B cell (primary cell): ENCODE data around the gene CALCOCO1. TPM values are rescaled to one million over a fixed set of nuclear protein-coding genes. Genes with fewer than 3 reads are reported as not detected.

Experiments
- ATAC-seq: fragments of 200-7000 bp; cut with Tn5 transposase; one replicate; pipeline ENCODE4 v1.10.0; 2021; ENCODE audit warnings: low read depth, mild to moderate bottlenecking, moderate number of reproducible peaks, moderate library complexity
- CTCF ChIA-PET: fragments of 350-600 bp; sonication (Branson Sonifier 250); formaldehyde crosslinking; loops from one replicate; lab custom pipeline; 2021; ENCODE audit warnings: antibody characterized with exemption, inconsistent platforms; lab: Charles Lee
- POLR2A ChIA-PET: fragments of 350-600 bp; sonication (Branson Sonifier 250); formaldehyde crosslinking; loops from one replicate; lab custom pipeline; 2021; ENCODE audit warnings: antibody characterized with exemption; lab: Charles Lee
- DNase-seq: peaks from one replicate; pipeline ENCODE4 v3.0.0; 2013
- H2AFZ ChIP-seq: 2 replicates; pipeline ENCODE4 v1.6.1; 2012; ENCODE audit warnings: mild to moderate bottlenecking, low read depth, low read length; ENCODE audit not compliant: insufficient read depth, poor library complexity, severe bottlenecking
- H3K27ac ChIP-seq, 2 donors: 1 replicate in 1 of 2; 2 replicates in 1 of 2; pipeline ENCODE4 v1.5.1; 2012 to 2013; ENCODE audit warnings: low read length in 2 of 2, mild to moderate bottlenecking in 2 of 2, moderate library complexity in 1 of 2
- H3K27me3 ChIP-seq, 4 experiments: fragments of 200-600 bp in 1 of 4; sonication (generic) in 1 of 4; replicated peaks in 1 of 4; 1 replicate in 2 of 4; 2 replicates in 2 of 4; pipeline versions ENCODE4 v1.6.1 to v1.7.0; 2013 to 2016; ENCODE audit warnings: low read length in 3 of 4, mild to moderate bottlenecking in 2 of 4, mixed read lengths in 1 of 4, moderate library complexity in 1 of 4; ENCODE audit not compliant: insufficient read depth in 4 of 4, control insufficient read depth in 3 of 4; ENCODE audit errors: control extremely low read depth in 1 of 4
- H3K36me3 ChIP-seq, 2 experiments: replicated peaks in 1 of 2; 1 replicate in 1 of 2; 2 replicates in 1 of 2; pipeline versions ENCODE4 v1.6.1 to v1.7.1; 2013; ENCODE audit warnings: low read length in 1 of 2; ENCODE audit not compliant: insufficient read depth in 2 of 2, control insufficient read depth in 1 of 2; ENCODE audit errors: control extremely low read depth in 1 of 2, extremely low read depth in 1 of 2
- H3K4me1 ChIP-seq, 2 donors: fragments of 200-600 bp in 1 of 2; sonication (generic) in 1 of 2; 1 replicate in 1 of 2; 2 replicates in 1 of 2; pipeline versions ENCODE4 v1.5.1 to v1.6.1; 2013 to 2017; ENCODE audit warnings: low read length in 2 of 2; ENCODE audit not compliant: control insufficient read depth in 2 of 2, insufficient read depth in 2 of 2
- H3K4me2 ChIP-seq: replicated peaks from 2 replicates; pipeline ENCODE3; 2012; ENCODE audit warnings: mild to moderate bottlenecking, low read depth, low read length; ENCODE audit not compliant: poor library complexity, severe bottlenecking
- H3K4me3 ChIP-seq, 5 experiments: fragments of 200-600 bp in 1 of 5; sonication (generic) in 1 of 5; 1 replicate in 3 of 5; 2 replicates in 2 of 5; pipeline versions ENCODE4 v1.5.1 to v1.7.0; 2011 to 2016; ENCODE audit warnings: low read length in 4 of 5, mild to moderate bottlenecking in 4 of 5, low read depth in 2 of 5, control low read depth in 1 of 5, moderate library complexity in 1 of 5; ENCODE audit not compliant: insufficient read depth in 1 of 5; ENCODE audit errors: control extremely low read depth in 1 of 5, extremely low read depth in 1 of 5
- H3K79me2 ChIP-seq: fragments of 200-600 bp; sonication (generic); one replicate; pipeline ENCODE4 v1.6.0; 2016; ENCODE audit warnings: low read length; ENCODE audit not compliant: control insufficient read depth, insufficient read depth
- H3K9ac ChIP-seq: fragments of 200-600 bp; sonication (generic); 2 replicates; pipeline ENCODE4 v1.6.1; 2017; ENCODE audit warnings: mild to moderate bottlenecking, low read length, moderate library complexity
- H3K9me3 ChIP-seq, 3 donors: one replicate each; pipeline versions ENCODE4 v1.6.1 to v1.7.1; 2013; ENCODE audit warnings: low read length in 2 of 3; ENCODE audit not compliant: control insufficient read depth in 2 of 3, insufficient read depth in 1 of 3; ENCODE audit errors: control extremely low read depth in 1 of 3
- H4K20me1 ChIP-seq: 2 replicates; pipeline ENCODE4 v1.6.0; 2012; ENCODE audit warnings: mild to moderate bottlenecking, low read length; ENCODE audit not compliant: insufficient read depth, control insufficient read depth, poor library complexity, severe bottlenecking
- H3K27ac Mint-ChIP-seq: one replicate; pipeline ENCODE4 v1.8.0; 2021; ENCODE audit warnings: mixed read lengths
- H3K27me3 Mint-ChIP-seq: one replicate; pipeline ENCODE4 v1.8.0; 2021; ENCODE audit warnings: mixed read lengths
- H3K4me1 Mint-ChIP-seq: one replicate; pipeline ENCODE4 v1.8.0; 2021; ENCODE audit warnings: mixed read lengths
- H3K4me3 Mint-ChIP-seq: one replicate; pipeline ENCODE4 v1.8.0; 2021; ENCODE audit warnings: mixed read lengths
- H3K9me3 Mint-ChIP-seq: one replicate; pipeline ENCODE4 v1.8.0; 2022; ENCODE audit warnings: mixed read lengths; ENCODE audit not compliant: insufficient read depth
- EZH2 ChIP-seq: IDR thresholded peaks from 2 replicates; pipeline ENCODE4 v1.6.1; 2012; ENCODE audit warnings: borderline replicate concordance, low read depth, mild to moderate bottlenecking, moderate library complexity, low read length; ENCODE audit not compliant: insufficient read depth, poor library complexity, severe bottlenecking
- WGBS: methylation state at CpG from one replicate; pipeline ENCODE4 v1.1.5; 2013; ENCODE audit warnings: missing lambda C conversion rate; ENCODE audit not compliant: insufficient coverage; 5-methylcytosine and 5-hydroxymethylcytosine counted together
- intact Hi-C: fragments of 100-400 bp; cut with micrococcal nuclease; formaldehyde crosslinking; loops from one replicate; pipeline ENCODE4 v1.10.0; 2022
- polyA plus RNA-seq: library from polyadenylated mRNA; depleted of rRNA; stranded (reverse); fragments of >200 nt; gene quantifications from 2 replicates; pipeline ENCODE4 v1.2.3, GENCODE V29; 2012
- total RNA-seq, 2 donors: library from RNA; stranded (reverse); fragments of 120-200 nt in 1 of 2; gene quantifications; 1 replicate in 1 of 2; 2 replicates in 1 of 2; pipeline versions ENCODE4 v1.2.3 to v1.2.4, GENCODE V29; 2013 to 2022
- TF ChIP-seq, protein P1 (sequence below): fragments of 200-600 bp; IDR thresholded peaks from one replicate; pipeline ENCODE4 v1.8.0; 2022; ENCODE audit warnings: antibody characterized with exemption, mild to moderate bottlenecking

The CALCOCO1 gene
- total and polyA plus RNA-seq, 2 donors (not counting 1 experiment from before 2014, with no cell fraction given) = 169 to 179 TPM

DNA sequence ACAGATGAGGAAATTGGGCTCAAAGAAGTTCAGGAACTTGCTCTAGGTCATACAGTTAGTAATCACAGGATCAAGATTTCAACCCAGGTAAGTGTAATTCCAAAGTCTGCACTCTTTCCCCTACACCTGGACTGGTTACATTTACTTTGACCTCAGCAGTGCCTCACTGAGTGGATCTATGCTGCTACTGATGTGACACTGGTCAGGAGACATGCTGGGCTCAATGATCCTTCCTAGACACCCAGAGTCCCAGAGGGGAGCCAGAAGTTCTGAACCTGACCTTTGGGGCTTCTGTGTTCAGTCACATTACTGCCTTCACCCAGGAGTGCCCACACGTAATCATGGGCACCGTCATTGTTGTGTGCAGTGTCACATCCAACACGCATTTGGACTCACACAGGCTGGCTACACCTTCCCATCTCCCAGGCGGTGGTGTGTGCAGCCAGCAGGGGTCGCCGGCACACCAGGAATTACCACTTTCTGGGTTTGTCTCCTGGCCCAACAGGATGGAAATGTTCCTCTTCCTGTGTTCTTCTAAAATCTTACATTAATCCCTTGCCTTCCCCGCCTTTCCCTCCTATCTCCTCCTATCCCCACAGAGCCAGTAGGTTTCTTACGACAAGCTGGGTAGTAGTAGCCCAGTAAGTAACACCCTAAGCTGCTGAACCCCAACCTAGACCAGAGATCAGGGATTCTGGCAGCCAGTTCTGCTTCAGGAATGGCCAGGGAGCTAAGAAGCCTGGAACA, 25.6 kb downstream of the CALCOCO1 start:
- Mint-ChIP-seq H3K4me3 (no peak overlapping the region), H3K4me1 (peaks cover 7% of the 10 kb centered on the region), H3K9me3 (no peaks in the 10 kb centered on the region), H3K27ac (no peak overlapping the region), H3K27me3 (peaks cover 74% of the 10 kb centered on the region)
- peaks cover 5 to 9% of the 10 kb centered on the region in 2 donors for H3K4me1 ChIP-seq
- H3K4me3 ChIP-seq = no peak overlapping the region
- H2AFZ ChIP-seq = no peak overlapping the region
- no peaks in the 10 kb centered on the region for H4K20me1 ChIP-seq
- ChIA-PET CTCF (interaction anchor here (0.5 to 10.0 kb wide), 18 partner anchors 9 to 716 kb away, joined by 3 to 207 read pairs (median 4); partner anchors contain the start of genes ATP5MC2 and CALCOCO1), POLR2A (no interaction called here)
- DNase-seq (peak; percentile 77), ATAC-seq (peak; percentile 81)
- WGBS = 7% methylated on average over 8 of the region's 8 CpGs
- no peaks in the 10 kb centered on the region for H3K36me3 ChIP-seq
- H3K79me2 ChIP-seq = no peaks in the 10 kb centered on the region
- TF ChIP-seq, protein P1, sequence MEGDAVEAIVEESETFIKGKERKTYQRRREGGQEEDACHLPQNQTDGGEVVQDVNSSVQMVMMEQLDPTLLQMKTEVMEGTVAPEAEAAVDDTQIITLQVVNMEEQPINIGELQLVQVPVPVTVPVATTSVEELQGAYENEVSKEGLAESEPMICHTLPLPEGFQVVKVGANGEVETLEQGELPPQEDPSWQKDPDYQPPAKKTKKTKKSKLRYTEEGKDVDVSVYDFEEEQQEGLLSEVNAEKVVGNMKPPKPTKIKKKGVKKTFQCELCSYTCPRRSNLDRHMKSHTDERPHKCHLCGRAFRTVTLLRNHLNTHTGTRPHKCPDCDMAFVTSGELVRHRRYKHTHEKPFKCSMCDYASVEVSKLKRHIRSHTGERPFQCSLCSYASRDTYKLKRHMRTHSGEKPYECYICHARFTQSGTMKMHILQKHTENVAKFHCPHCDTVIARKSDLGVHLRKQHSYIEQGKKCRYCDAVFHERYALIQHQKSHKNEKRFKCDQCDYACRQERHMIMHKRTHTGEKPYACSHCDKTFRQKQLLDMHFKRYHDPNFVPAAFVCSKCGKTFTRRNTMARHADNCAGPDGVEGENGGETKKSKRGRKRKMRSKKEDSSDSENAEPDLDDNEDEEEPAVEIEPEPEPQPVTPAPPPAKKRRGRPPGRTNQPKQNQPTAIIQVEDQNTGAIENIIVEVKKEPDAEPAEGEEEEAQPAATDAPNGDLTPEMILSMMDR = peak; percentile 87
- no peak for TF ChIP-seq EZH2
- H3K4me2 ChIP-seq = no peak overlapping the region
- peaks cover 0 to under 1% (median 0%) of the 10 kb centered on the region in 3 donors for H3K9me3 ChIP-seq
- intact Hi-C loops = loop anchor here (1.0 to 5.0 kb wide), 2 partner anchors 42 to 506 kb away; no protein-coding TSS in a partner anchor
- H3K27me3 ChIP-seq = peaks cover 0 to 55% (median 43%) of the 10 kb centered on the region in 4 experiments
- no peak overlapping the region for H3K27ac ChIP-seq
- H3K9ac ChIP-seq = no peak overlapping the region

DNA sequence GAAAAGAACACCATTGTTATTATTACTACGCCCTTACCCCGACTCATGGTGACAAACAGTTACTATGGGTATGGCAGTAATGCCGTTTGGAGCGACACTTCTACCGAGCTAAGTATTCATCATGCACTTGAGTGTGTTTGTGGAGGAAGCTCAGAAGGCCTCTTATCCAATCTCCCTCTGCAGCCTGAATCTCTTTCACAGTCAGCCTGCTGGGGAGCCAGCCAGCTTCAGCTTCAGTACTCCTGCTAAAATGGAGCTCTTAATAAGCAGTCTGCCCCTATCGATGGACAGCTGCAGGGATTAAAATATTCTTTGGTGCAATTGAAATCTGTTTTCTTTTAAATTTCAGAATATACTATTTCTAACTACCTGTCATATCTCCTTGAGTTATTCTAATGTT, 26.7 kb downstream of the CALCOCO1 start:
- no peak for TF ChIP-seq EZH2
- TF ChIP-seq, protein P1 = no peak
- H3K27ac Mint-ChIP-seq = no peak overlapping the region
- Histone ChIP-seq H3K9ac (no peak overlapping the region), H3K9me3 (peaks cover 0 to 5% (median 0%) of the 10 kb centered on the region in 3 donors), H3K27ac (no peak overlapping the region), H3K4me1 (peaks cover 16 to 20% of the 10 kb centered on the region in 2 donors), H2AFZ (no peak overlapping the region), H3K4me3 (no peak overlapping the region), H3K79me2 (no peaks in the 10 kb centered on the region), H3K36me3 (no peaks in the 10 kb centered on the region), H3K4me2 (no peak overlapping the region), H4K20me1 (no peaks in the 10 kb centered on the region), H3K27me3 (peaks cover 3 to 61% (median 52%) of the 10 kb centered on the region in 4 experiments)
- ChIA-PET CTCF (interaction anchor here (0.5 to 9.0 kb wide), 12 partner anchors 12 to 275 kb away, joined by 3 to 143 read pairs (median 5); no protein-coding TSS in a partner anchor), POLR2A (no interaction called here)
- ATAC-seq = no peak
- H3K4me3 Mint-ChIP-seq = no peak overlapping the region
- WGBS = no CpG with 5 or more reads among the region's 6 CpGs
- peaks cover 17% of the 10 kb centered on the region for H3K4me1 Mint-ChIP-seq
- peaks cover 76% of the 10 kb centered on the region for H3K27me3 Mint-ChIP-seq
- intact Hi-C loops = loop anchor here (5.0 kb wide), 1 partner anchor 507 kb away; no protein-coding TSS in a partner anchor
- H3K9me3 Mint-ChIP-seq = no peaks in the 10 kb centered on the region
- DNase-seq = no peak
